GM21526 (cell line): ENCODE measurements around the gene NR2F1.

Experiments
- ATAC-seq: cut with Tn5 transposase; IDR thresholded peaks from one replicate; pipeline ENCODE4 v1.9.1; 2021; ENCODE audit warnings: moderate library complexity; ENCODE audit not compliant: unreplicated experiment, low FRiP score

Gene NR2F1

GRCh38 chr5:93603078-93603792 is 20.2 kb downstream of the NR2F1 start:
- ATAC-seq: no peak

GRCh38 chr5:93603793-93604643 is 21.0 kb downstream of the NR2F1 start:
- no peak for ATAC-seq

GRCh38 chr5:93604644-93605515 is 21.9 kb downstream of the NR2F1 start:
- no peak for ATAC-seq

- no peak for ATAC-seq
Measured at GRCh38 chr5:93606382-93606752, 23.3 kb downstream of the NR2F1 start.

GRCh38 chr5:93607367-93608258 is 24.6 kb downstream of the NR2F1 start:
- ATAC-seq: peak; percentile 87

GRCh38 chr5:93608855-93609254 is 25.8 kb downstream of the NR2F1 start:
- ATAC-seq: no peak

GRCh38 chr5:93609762-93610161 is 26.7 kb downstream of the NR2F1 start:
- no peak for ATAC-seq

GRCh38 chr5:93610581-93611272 is 27.7 kb downstream of the NR2F1 start:
- ATAC-seq: no peak

- ATAC-seq: no peak
Measured at GRCh38 chr5:93611273-93611975, 28.4 kb downstream of the NR2F1 start.

GRCh38 chr5:93611976-93612854 is 29.2 kb downstream of the NR2F1 start:
- ATAC-seq: no peak

- ATAC-seq: no peak
Measured at GRCh38 chr5:93612855-93613243, 29.8 kb downstream of the NR2F1 start.

GRCh38 chr5:93616538-93617174 is 33.6 kb downstream of the NR2F1 start:
- ATAC-seq: no peak

- peak; percentile 98 for ATAC-seq
Measured at GRCh38 chr5:93620487-93621326, 37.7 kb downstream of the NR2F1 start.

GRCh38 chr5:93621327-93621798 is 38.3 kb downstream of the NR2F1 start:
- ATAC-seq: peak; percentile 12

GRCh38 chr5:93622240-93622885 is 39.3 kb downstream of the NR2F1 start:
- no peak for ATAC-seq

GRCh38 chr5:93623153-93623552 is 40.1 kb downstream of the NR2F1 start:
- ATAC-seq: no peak
